NB4 (cell line): Measurements from ENCODE around the gene MSRB3.

Source experiments
- CTCF ChIP-seq: IDR thresholded peaks from one replicate; pipeline ENCODE4 v1.5.1; 2012; ENCODE audit warnings: low read depth, low read length
- MAX ChIP-seq: IDR thresholded peaks from 2 replicates; pipeline ENCODE4 v1.6.1; 2011; ENCODE audit warnings: low read depth, low read length

DNA sequence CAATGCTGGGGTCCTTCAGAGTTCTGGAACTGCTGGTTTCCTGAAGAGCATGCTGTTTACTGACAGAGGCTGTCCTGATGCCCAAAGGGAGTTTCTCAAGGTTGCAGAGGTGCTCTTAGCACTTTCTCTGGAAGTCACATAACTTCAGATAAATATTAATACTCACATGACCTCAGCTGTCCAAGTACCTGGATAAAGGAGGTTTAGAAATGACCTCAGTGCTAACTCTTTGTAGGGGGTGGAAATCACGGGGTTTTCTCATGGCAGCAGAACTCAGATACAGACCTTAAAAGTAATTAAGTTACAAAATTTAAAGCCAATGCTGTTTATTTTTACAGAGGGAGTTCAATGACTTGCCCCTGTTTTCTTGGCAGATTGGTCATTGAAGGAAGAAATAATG, 225.9 kb downstream of the MSRB3 start:
- TF ChIP-seq CTCF: no peak
- TF ChIP-seq MAX: no peak
